ENCODE results near the gene GJB2. TPM values are rescaled to one million over a fixed set of nuclear protein-coding genes. Genes with fewer than 3 reads are reported as not detected.
A peak's percentile ranks its signal among the peaks of the same experiment; 100 is the strongest.

The GJB2 gene
- not detected in 2 replicates for total RNA-seq
- long read RNA-seq, result 0 reads

GRCh38 chr13:20192836-20193161 is at the start of gene GJB2:
Gene GJB2 (minus strand): TSS chr13:20192938. CDS start chr13:20189581, 3,357 bp downstream.
- no peaks in the 10 kb centered on the region for H3K36me3 Mint-ChIP-seq (ENCODE audit: low read depth)
- H3K27me3 Mint-ChIP-seq (ENCODE audit: low read depth), result peaks cover 89% of the 10 kb centered on the region
- H3K4me3 Mint-ChIP-seq, result peak within 1 kb of the TSS; percentile 82
- H3K4me1 Mint-ChIP-seq, result peaks cover 9% of the 10 kb centered on the region
- H3K27ac Mint-ChIP-seq (ENCODE audit: unreplicated experiment), result no peak within 1 kb of the TSS
- no peak for DNase-seq (ENCODE audit: low read depth, low spot score)
- TF ChIP-seq CTCF (conservative IDR thresholded peaks at IDR 0.05), result no peak
- H3K9me3 Mint-ChIP-seq, result no peaks in the 10 kb centered on the region

GRCh38 chr13:20241593-20241992 is 48.9 kb upstream of the GJB2 start:
- Mint-ChIP-seq H3K4me1 (no peaks in the 10 kb centered on the region), H3K4me3 (no peak overlapping the region), H3K27ac (ENCODE audit: unreplicated experiment) (no peak overlapping the region), H3K27me3 (ENCODE audit: low read depth) (peaks cover 17% of the 10 kb centered on the region), H3K36me3 (ENCODE audit: low read depth) (peaks cover 2% of the 10 kb centered on the region), H3K9me3 (peaks cover 4% of the 10 kb centered on the region)
- no peak for TF ChIP-seq CTCF (conservative IDR thresholded peaks at IDR 0.05)
- no peak for DNase-seq (ENCODE audit: low read depth, low spot score)

DNA sequence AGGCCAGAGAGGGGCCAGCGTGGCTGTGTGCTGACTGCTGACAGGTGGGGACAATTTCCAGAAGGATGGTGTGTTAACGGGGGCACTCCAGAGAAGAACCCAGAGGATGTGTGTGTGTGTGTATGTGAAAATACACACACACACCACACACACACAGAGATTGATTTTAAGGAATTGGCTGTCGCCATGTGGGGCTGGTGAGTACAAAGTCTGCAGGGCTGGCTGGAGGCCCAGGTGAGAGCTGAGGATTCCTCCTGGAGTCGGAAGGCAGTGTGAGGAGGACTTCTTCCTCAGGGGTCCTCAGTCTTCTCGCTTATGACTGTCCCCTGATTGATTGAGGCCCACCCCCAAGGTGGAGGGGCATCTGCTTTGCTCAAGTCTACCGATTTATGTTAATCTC is 47.0 kb upstream of the GJB2 start:
- TF ChIP-seq CTCF (conservative IDR thresholded peaks at IDR 0.05), result no peak
- no peak overlapping the region for H3K4me3 Mint-ChIP-seq
- H3K4me1 Mint-ChIP-seq, result no peaks in the 10 kb centered on the region
- H3K9me3 Mint-ChIP-seq, result peaks cover 4% of the 10 kb centered on the region
- peaks cover 31% of the 10 kb centered on the region for H3K27me3 Mint-ChIP-seq (ENCODE audit: low read depth)
- H3K27ac Mint-ChIP-seq (ENCODE audit: unreplicated experiment), result no peak overlapping the region
- H3K36me3 Mint-ChIP-seq (ENCODE audit: low read depth), result peaks cover 1% of the 10 kb centered on the region
- DNase-seq (ENCODE audit: low read depth, low spot score), result no peak

DNA sequence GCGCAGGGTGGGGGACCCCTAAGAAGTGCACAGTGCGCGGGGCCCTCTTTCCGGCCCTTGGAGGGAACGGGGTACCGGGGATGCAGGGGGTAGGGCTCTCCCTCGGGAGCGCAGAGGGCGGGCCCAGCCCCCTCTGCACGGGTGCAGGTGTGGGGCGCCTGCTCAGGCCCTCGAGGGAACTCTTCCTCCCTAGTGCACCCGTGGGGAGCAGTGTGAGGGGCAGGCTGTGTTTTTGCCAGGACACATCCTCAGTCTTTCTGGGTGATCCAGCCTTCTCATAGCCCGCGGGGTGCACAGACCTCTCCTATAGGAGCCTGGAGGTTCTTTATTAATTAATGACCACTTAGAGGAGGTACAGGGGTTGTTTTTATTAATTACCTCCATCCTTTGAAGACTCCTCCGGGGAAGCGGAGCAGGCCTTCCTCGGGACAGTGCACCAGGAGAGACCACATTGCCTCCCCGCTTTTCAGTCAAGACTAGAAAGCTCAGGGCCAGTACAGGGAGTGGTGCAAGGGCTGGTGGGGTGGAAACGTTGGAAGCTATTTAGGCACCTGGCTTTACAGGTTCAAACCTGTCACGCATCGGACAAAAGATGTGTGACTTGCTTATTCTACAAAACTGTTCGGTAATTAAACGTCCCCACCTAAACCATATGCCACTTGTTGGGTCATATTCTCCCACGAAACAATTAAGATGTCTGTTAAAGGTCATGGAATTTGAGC is 40.0 kb upstream of the GJB2 start:
- Mint-ChIP-seq H3K4me3 (peak overlapping the region; percentile 27), H3K4me1 (peaks cover 9% of the 10 kb centered on the region), H3K27ac (ENCODE audit: unreplicated experiment) (no peak overlapping the region), H3K36me3 (ENCODE audit: low read depth) (no peaks in the 10 kb centered on the region), H3K27me3 (ENCODE audit: low read depth) (peaks cover 79% of the 10 kb centered on the region), H3K9me3 (no peaks in the 10 kb centered on the region)
- TF ChIP-seq CTCF (conservative IDR thresholded peaks at IDR 0.05), result no peak
- no peak for DNase-seq (ENCODE audit: low read depth, low spot score)

- H3K36me3 Mint-ChIP-seq (ENCODE audit: low read depth), result no peaks in the 10 kb centered on the region
- no peak within 1 kb of the TSS for H3K27ac Mint-ChIP-seq (ENCODE audit: unreplicated experiment)
- H3K9me3 Mint-ChIP-seq, result no peaks in the 10 kb centered on the region
- TF ChIP-seq CTCF (conservative IDR thresholded peaks at IDR 0.05), result no peak
- no peak for DNase-seq (ENCODE audit: low read depth, low spot score)
- peaks cover 81% of the 10 kb centered on the region for H3K27me3 Mint-ChIP-seq (ENCODE audit: low read depth)
- H3K4me3 Mint-ChIP-seq, result peak within 1 kb of the TSS; percentile 77
- H3K4me1 Mint-ChIP-seq, result peaks cover 13% of the 10 kb centered on the region
These were observed 39.3 kb upstream of the GJB2 start, which contains the start of gene GJB6 for GRCh38 chr13:20231839-20232555. Gene GJB6 (minus strand): TSS chr13:20232319. CDS start chr13:20223480, 8,839 bp downstream.

Data from neural crest cell (in vitro differentiated cells).